ENCODE data around the gene MCM3AP.
"Not testable (repeated sequence)": the region's sequence is repeated elsewhere in the genome, so short reads cannot be mapped to it uniquely, and the experiment has no call there.

Gene MCM3AP

GRCh38 chr21:46241577-46241976 lies 43.8 kb downstream of the MCM3AP start:
- not testable (repeated sequence) for DNase-seq (ENCODE audit: low spot score)

GRCh38 chr21:46239817-46240325 lies 45.5 kb downstream of the MCM3AP start:
- DNase-seq (ENCODE audit: low spot score): no peak

GRCh38 chr21:46237474-46237873 lies 47.9 kb downstream of the MCM3AP start:
- DNase-seq (ENCODE audit: low spot score): no peak

- no peak for DNase-seq (ENCODE audit: low spot score)
These were observed 50.9 kb downstream of the MCM3AP start for GRCh38 chr21:46234436-46234950.

- no peak for DNase-seq (ENCODE audit: low spot score)
These were observed 55.5 kb downstream of the MCM3AP start for GRCh38 chr21:46229923-46230260.

- no peak for DNase-seq (ENCODE audit: low spot score)
These were observed 56.1 kb downstream of the MCM3AP start for GRCh38 chr21:46229133-46229922.

- DNase-seq (ENCODE audit: low spot score): peak; percentile 95
These were observed 56.9 kb downstream of the MCM3AP start, which contains the start of gene LSS for GRCh38 chr21:46228345-46229051. LSS (minus strand) TSS chr21:46228774; CDS start chr21:46228745, 29 bp downstream.

- DNase-seq (ENCODE audit: low spot score): no peak
These were observed 57.5 kb downstream of the MCM3AP start for GRCh38 chr21:46227811-46228344.

- no peak for DNase-seq (ENCODE audit: low spot score)
These were observed 58.4 kb downstream of the MCM3AP start for GRCh38 chr21:46226920-46227599.

- DNase-seq (ENCODE audit: low spot score): no peak
These were observed 59.3 kb downstream of the MCM3AP start for GRCh38 chr21:46226146-46226545.

- not testable (repeated sequence) for DNase-seq (ENCODE audit: low spot score)
These were observed 61.8 kb downstream of the MCM3AP start for GRCh38 chr21:46223661-46224060.

- no peak for DNase-seq (ENCODE audit: low spot score)
These were observed 62.2 kb downstream of the MCM3AP start for GRCh38 chr21:46223217-46223616.

- no peak for DNase-seq (ENCODE audit: low spot score)
These were observed 62.8 kb downstream of the MCM3AP start for GRCh38 chr21:46222436-46223116.

GRCh38 chr21:46221664-46222435 lies 63.6 kb downstream of the MCM3AP start:
- DNase-seq (ENCODE audit: low spot score): no peak

GRCh38 chr21:46220847-46221246 lies 64.6 kb downstream of the MCM3AP start:
- no peak for DNase-seq (ENCODE audit: low spot score)

GRCh38 chr21:46220275-46220810 lies 65.1 kb downstream of the MCM3AP start:
- DNase-seq (ENCODE audit: low spot score): no peak

GRCh38 chr21:46219591-46220239 lies 65.7 kb downstream of the MCM3AP start:
- no peak for DNase-seq (ENCODE audit: low spot score)

GRCh38 chr21:46218906-46219590 lies 66.4 kb downstream of the MCM3AP start:
- no peak for DNase-seq (ENCODE audit: low spot score)

GRCh38 chr21:46217511-46218196 lies 67.8 kb downstream of the MCM3AP start:
- no peak for DNase-seq (ENCODE audit: low spot score)

Measured in LoVo (cell line).